HepG2 (cell line): Measurements from ENCODE around the gene CRTAC1. TPM values are rescaled to one million over a fixed set of nuclear protein-coding genes. Genes with fewer than 3 reads are reported as not detected.

ENCODE experiments used
- ATAC-seq: fragments of 200-7000 bp; cut with Tn5 transposase; 3 replicates; pipeline ENCODE4 v1.9.1; 2020; ENCODE audit warnings: mild to moderate bottlenecking, moderate library complexity
- BruUV-seq: library from RNA; stranded (reverse); fragments of 400-500 nt; replicated peaks from 2 replicates; lab custom pipeline; 2021; lab: Mats Ljungman, UMichigan
- CTCF ChIA-PET: fragments of 300-600 bp; formaldehyde crosslinking; extraction: SDS; loops from one replicate; lab custom pipeline; 2021; ENCODE audit warnings: low total read pairs, inconsistent platforms, low intra/inter-chr PET ratio; lab: Yijun Ruan, JAX
- POLR2A ChIA-PET: fragments of 350-600 bp; sonication (Branson Sonifier 250); formaldehyde crosslinking; loops from one replicate; lab custom pipeline; 2020; ENCODE audit warnings: antibody characterized with exemption, inconsistent platforms; lab: Yijun Ruan, JAX
- DNase-seq: peaks from one replicate; pipeline ENCODE4 v3.0.0-alpha.2; 2015; ENCODE audit warnings: low spot score
- FAIRE-seq: peaks from 3 replicates; lab custom pipeline; 2011; peaks lifted over from hg19 to GRCh38; lab: Jason Lieb, UNC
- H2AFZ ChIP-seq: one replicate; pipeline ENCODE4 v1.6.1; 2011; ENCODE audit warnings: low read length, inconsistent platforms
- H3K27ac ChIP-seq: fragments of 300-600 bp; 3 replicates; pipeline ENCODE4 v1.8.0; 2011; ENCODE audit warnings: mixed run types, mild to moderate bottlenecking, mixed read lengths, low read length, inconsistent platforms; ENCODE audit not compliant: insufficient read depth; ENCODE audit errors: extremely low read length
- H3K27me3 ChIP-seq, 2 experiments: fragments of 200-600 bp in 1 of 2; 2 replicates in 1 of 2; 3 replicates in 1 of 2; pipeline versions ENCODE4 v1.6.0 to v1.8.0; 2011; ENCODE audit warnings: low read length in 2 of 2, mild to moderate bottlenecking in 2 of 2, moderate library complexity in 2 of 2, inconsistent platforms in 1 of 2; ENCODE audit not compliant: insufficient read depth in 2 of 2, control insufficient read depth in 1 of 2
- H3K36me3 ChIP-seq, 2 experiments: fragments of 200-600 bp in 1 of 2; replicated peaks in 1 of 2; 2 replicates in 1 of 2; 3 replicates in 1 of 2; pipeline versions ENCODE4 v1.5.1 to v1.8.0; 2011; ENCODE audit warnings: low read length in 2 of 2, inconsistent platforms in 1 of 2; ENCODE audit not compliant: insufficient read depth in 2 of 2, control insufficient read depth in 1 of 2
- H3K4me1 ChIP-seq: 2 replicates; pipeline ENCODE4 v1.5.1; 2012; ENCODE audit warnings: low read length, inconsistent platforms; ENCODE audit not compliant: insufficient read depth
- H3K4me2 ChIP-seq: 2 replicates; pipeline ENCODE4 v1.6.0; 2011; ENCODE audit warnings: low read depth, low read length, inconsistent platforms
- H3K4me3 ChIP-seq, 3 experiments: fragments of 200-600 bp in 1 of 3; sonication (generic), shearing (Covaris generic) in 1 of 3; replicated peaks in 1 of 3; 2 replicates each; pipeline ENCODE4 v1.5.1; 2011 to 2016; ENCODE audit warnings: low read length in 3 of 3, inconsistent platforms in 2 of 3, low read depth in 2 of 3, mild to moderate bottlenecking in 2 of 3, control low read depth in 1 of 3, mixed read lengths in 1 of 3; ENCODE audit not compliant: insufficient read depth in 1 of 3
- H3K79me2 ChIP-seq: one replicate; pipeline ENCODE4 v1.6.1; 2011; ENCODE audit warnings: low read length, inconsistent platforms; ENCODE audit not compliant: insufficient read depth
- H3K9ac ChIP-seq: 2 replicates; pipeline ENCODE4 v1.6.0; 2011; ENCODE audit warnings: mild to moderate bottlenecking, low read depth, low read length, inconsistent platforms; ENCODE audit not compliant: insufficient read depth
- H3K9me3 ChIP-seq: 2 replicates; pipeline ENCODE4 v1.5.1; 2012; ENCODE audit warnings: mild to moderate bottlenecking, low read length
- H4K20me1 ChIP-seq: 2 replicates; pipeline ENCODE4 v1.6.0; 2011; ENCODE audit warnings: inconsistent platforms, mild to moderate bottlenecking, low read length, moderate library complexity; ENCODE audit not compliant: insufficient read depth
- KIAA2018 ChIP-seq: sonication (generic); formaldehyde crosslinking; IDR thresholded peaks from 2 replicates; pipeline ENCODE4 v1.5.0; 2020; ENCODE audit warnings: mild to moderate bottlenecking, missing genetic modification reagents, borderline replicate concordance
- NFKB2 ChIP-seq: sonication (generic); formaldehyde crosslinking; IDR thresholded peaks from 2 replicates; pipeline ENCODE4 v1.4.0; 2020; ENCODE audit warnings: missing genetic modification reagents, borderline replicate concordance
- PAWR ChIP-seq: sonication (generic); formaldehyde crosslinking; IDR thresholded peaks from 2 replicates; pipeline ENCODE4 v1.4.0; 2020; ENCODE audit warnings: missing genetic modification reagents, mild to moderate bottlenecking, borderline replicate concordance
- SNRNP70 ChIP-seq: fragments of 200-400 bp; formaldehyde crosslinking; IDR thresholded peaks from 2 replicates; pipeline ENCODE4 v1.6.1; 2017; ENCODE audit warnings: mild to moderate bottlenecking, low read depth, low read length, moderate library complexity
- ZNF205 ChIP-seq: IDR thresholded peaks from 2 replicates; pipeline ENCODE4 v1.6.1; 2018; ENCODE audit warnings: missing biosample characterization, missing genetic modification reagents
- ZNF503 ChIP-seq: sonication (generic); formaldehyde crosslinking; IDR thresholded peaks from 2 replicates; pipeline ENCODE4 v1.4.0; 2020; ENCODE audit warnings: missing genetic modification reagents
- ZNF709 ChIP-seq: sonication (generic); formaldehyde crosslinking; IDR thresholded peaks from 2 replicates; pipeline ENCODE4 v1.5.0; 2020; ENCODE audit warnings: mild to moderate bottlenecking, missing genetic modification reagents
- ZSCAN9 ChIP-seq: IDR thresholded peaks from 2 replicates; pipeline ENCODE4 v1.6.1; 2016; ENCODE audit warnings: borderline replicate concordance
- WGBS: methylation state at CpG from one replicate; pipeline ENCODE4 v1.1.6; 2017; ENCODE audit warnings: low lambda C conversion rate; 5-methylcytosine and 5-hydroxymethylcytosine counted together
- in situ Hi-C: cut with HindIII; loops from 2 replicates; pipeline ENCODE4 v1.10.0; 2017; ENCODE audit warnings: low pct_unique_long_range_greater_than_20kb; ENCODE audit not compliant: extremely low pct_ligation_motif_present
- intact Hi-C: fragments of 100-400 bp; cut with micrococcal nuclease; formaldehyde crosslinking; loops from one replicate; pipeline ENCODE4 v1.10.0; 2022; ENCODE audit not compliant: unreplicated experiment
- polyA plus RNA-seq, 8 experiments: library from polyadenylated mRNA; depleted of rRNA in 3 of 8; stranded (reverse) in 7 of 8; unstranded in 1 of 8; fragments of >200 nt; fragmentation: Illumina TruSeq in 4 of 8; extraction: Trizol in 4 of 8; gene quantifications; 2 replicates each; pipeline versions ENCODE4 v1.2.1 to v1.2.3, GENCODE V29; 2011 to 2016; ENCODE audit warnings: low read depth in 4 of 8, missing spikeins in 1 of 8, mixed read lengths in 1 of 8; ENCODE audit not compliant: insufficient read depth in 1 of 8
- total RNA-seq, 5 experiments: library from RNA; depleted of rRNA; stranded (reverse); fragments of >200 nt; fragmentation: Illumina TruSeq; extraction: Trizol; gene quantifications; 2 replicates each; pipeline ENCODE4 v1.2.3, GENCODE V29; 2016; ENCODE audit warnings: low read depth in 1 of 5

Gene CRTAC1
- total and polyA plus RNA-seq, 2 of the 13 experiments (the other 11 are each of a cell fraction or from before 2014, with no cell fraction given), result not detected

GRCh38 chr10:97904576-97904975, 125.8 kb downstream of the CRTAC1 start:
- H2AFZ ChIP-seq, result no peak overlapping the region
- no TSS peak for BruUV-seq
- no peak for TF ChIP-seq SNRNP70
- TF ChIP-seq ZNF503 (CRISPR knock-in tag), result no peak
- no peak for TF ChIP-seq NFKB2 (CRISPR knock-in tag)
- TF ChIP-seq KIAA2018 (CRISPR knock-in tag), result no peak
- no peak for TF ChIP-seq PAWR
- no peak for TF ChIP-seq ZNF709 (CRISPR knock-in tag)
- TF ChIP-seq ZNF205 (CRISPR knock-in tag), result no peak
- TF ChIP-seq ZSCAN9, result no peak
- FAIRE-seq, result no peak
- in situ Hi-C loops, result loop anchor here (25.0 kb wide), 1 partner anchor 408 kb away; no protein-coding TSS in a partner anchor
- intact Hi-C loops, result no loop called here
- peaks cover 26 to 85% of the 10 kb centered on the region in 2 experiments; a peak in 4 of 5 replicates for H3K27me3 ChIP-seq
- ATAC-seq, result no peak
- H3K79me2 ChIP-seq, result no peaks in the 10 kb centered on the region
- H3K36me3 ChIP-seq, result no peaks in the 10 kb centered on the region
- no peak for DNase-seq
- no peaks in the 10 kb centered on the region for H3K4me1 ChIP-seq
- POLR2A ChIA-PET, result no interaction called here
- WGBS, result 40% methylated on average over 5 of the region's 11 CpGs
- CTCF ChIA-PET, result no interaction called here
- H3K9me3 ChIP-seq, result no peaks in the 10 kb centered on the region
- H3K4me2 ChIP-seq, result no peak overlapping the region
- H3K4me3 ChIP-seq, result no peak overlapping the region
- H4K20me1 ChIP-seq, result no peaks in the 10 kb centered on the region
- no peak overlapping the region for H3K9ac ChIP-seq
- H3K27ac ChIP-seq, result no peak overlapping the region
